OCI-LY3 (cell line): ENCODE data around the gene PAQR5.

ENCODE experiments used
- EZH2phosphoT487 ChIP-seq: fragments of 200-600 bp; shearing (Covaris generic); IDR thresholded peaks from 2 replicates; pipeline ENCODE4 v1.6.1; 2018; ENCODE audit warnings: antibody characterized with exemption, mixed run types, low read depth
- TF ChIP-seq, protein P1 (sequence below): fragments of 200-600, 300-600 bp; sonication (generic); IDR thresholded peaks from 2 replicates; pipeline ENCODE4 v1.5.1; 2014; ENCODE audit warnings: antibody characterized with exemption, low read length, low read depth

GRCh38 chr15:69351884-69352283, 53.2 kb downstream of the PAQR5 start:
- TF ChIP-seq, protein P1, sequence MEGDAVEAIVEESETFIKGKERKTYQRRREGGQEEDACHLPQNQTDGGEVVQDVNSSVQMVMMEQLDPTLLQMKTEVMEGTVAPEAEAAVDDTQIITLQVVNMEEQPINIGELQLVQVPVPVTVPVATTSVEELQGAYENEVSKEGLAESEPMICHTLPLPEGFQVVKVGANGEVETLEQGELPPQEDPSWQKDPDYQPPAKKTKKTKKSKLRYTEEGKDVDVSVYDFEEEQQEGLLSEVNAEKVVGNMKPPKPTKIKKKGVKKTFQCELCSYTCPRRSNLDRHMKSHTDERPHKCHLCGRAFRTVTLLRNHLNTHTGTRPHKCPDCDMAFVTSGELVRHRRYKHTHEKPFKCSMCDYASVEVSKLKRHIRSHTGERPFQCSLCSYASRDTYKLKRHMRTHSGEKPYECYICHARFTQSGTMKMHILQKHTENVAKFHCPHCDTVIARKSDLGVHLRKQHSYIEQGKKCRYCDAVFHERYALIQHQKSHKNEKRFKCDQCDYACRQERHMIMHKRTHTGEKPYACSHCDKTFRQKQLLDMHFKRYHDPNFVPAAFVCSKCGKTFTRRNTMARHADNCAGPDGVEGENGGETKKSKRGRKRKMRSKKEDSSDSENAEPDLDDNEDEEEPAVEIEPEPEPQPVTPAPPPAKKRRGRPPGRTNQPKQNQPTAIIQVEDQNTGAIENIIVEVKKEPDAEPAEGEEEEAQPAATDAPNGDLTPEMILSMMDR: no peak
- TF ChIP-seq EZH2phosphoT487: no peak
